ENCODE results near the gene BRD8. TPM values are rescaled to one million over a fixed set of nuclear protein-coding genes. Genes with fewer than 3 reads are reported as not detected.

Gene BRD8
- total and polyA plus RNA-seq, 9 of the 15 experiments (the other 6 are each of a cell fraction or from before 2014, with no cell fraction given), result 54.6 to 163 (median 87.0) TPM

DNA sequence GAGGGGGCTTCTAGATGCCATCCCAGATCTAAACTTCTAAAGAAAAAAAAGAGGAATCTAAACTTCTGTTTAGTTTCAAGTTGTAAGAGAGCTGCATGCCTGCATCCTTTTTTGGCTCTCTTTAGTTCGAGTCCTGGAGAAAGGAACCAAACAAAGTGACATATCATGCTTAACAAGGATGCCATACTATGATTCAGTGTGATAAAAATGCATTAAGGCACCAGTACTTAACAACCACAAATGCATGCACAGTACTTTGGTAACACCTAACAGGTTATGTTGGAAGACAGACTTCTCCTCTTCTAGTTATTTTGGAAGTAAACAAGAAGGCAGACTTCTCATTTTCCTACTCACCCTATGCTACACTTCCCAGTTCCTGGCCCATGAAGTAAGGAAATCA lies 66.5 kb downstream of the BRD8 start (continued):
- no peak for TF ChIP-seq BRD9 (IDR thresholded peaks at IDR 0.05; ENCODE audit: low read depth, partially characterized antibody)
- no peak for TF ChIP-seq FOS (IDR thresholded peaks at IDR 0.05; ENCODE audit: extremely low read depth, insufficient read length)
- no peak for TF ChIP-seq OTX1 (CRISPR knock-in tag; IDR thresholded peaks at IDR 0.05)
- TF ChIP-seq IFI16 (CRISPR knock-in tag; IDR thresholded peaks at IDR 0.05), result no peak

DNA sequence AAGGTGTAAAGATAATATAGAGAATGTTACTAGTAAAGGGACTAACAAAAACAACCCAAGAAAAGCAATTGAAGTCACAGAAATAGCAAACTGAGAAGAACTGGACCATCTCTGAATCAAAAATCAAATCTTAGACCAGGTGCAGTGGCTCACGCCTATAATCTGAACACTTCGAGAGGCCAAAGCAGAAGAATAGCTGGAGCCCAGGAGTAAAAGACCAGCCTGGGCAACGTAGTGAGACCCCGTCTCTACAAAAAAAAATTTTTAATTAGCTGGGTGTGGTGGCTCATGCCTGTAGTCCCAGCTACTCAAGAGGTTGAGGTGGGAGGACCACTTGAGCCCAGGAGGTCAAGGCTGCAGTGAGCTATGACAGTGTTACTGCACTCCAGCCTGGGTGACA lies 67.2 kb downstream of the BRD8 start:
- H4K20me1 ChIP-seq (replicated peaks; ENCODE audit: control insufficient read depth, insufficient read depth, low read length), result no peaks in the 10 kb centered on the region; the same call in 1 of the 2 replicates
- H3K4me1 ChIP-seq (replicated peaks in 1 of 2; ENCODE audit: control insufficient read depth in 2 of 2, insufficient read depth in 2 of 2, low read length in 2 of 2), result no peaks in the 10 kb centered on the region; a peak in 1 of 5 replicates
- ATAC-seq (no peak), DNase-seq (ENCODE audit: extremely low read depth in 1 of 4, low spot score in 3 of 4) (no peak), FAIRE-seq (no peak)
- H3K79me2 ChIP-seq (ENCODE audit: control insufficient read depth, insufficient read depth, low read length), result no peaks in the 10 kb centered on the region
- peaks cover 13 to 15% of the 10 kb centered on the region in 2 experiments; a peak in 4 of 5 replicates for H3K27me3 ChIP-seq (ENCODE audit: control insufficient read depth in 2 of 2, insufficient read depth in 2 of 2, low read length in 2 of 2)
- no peaks in the 10 kb centered on the region for H3K36me3 ChIP-seq (ENCODE audit: control insufficient read depth, insufficient read depth, low read length)
- ChIA-PET POLR2A (interaction anchor here (0.6 to 1.2 kb wide), 2 partner anchors 84 to 457 kb away, joined by 3 read pairs; no protein-coding TSS in a partner anchor), CTCF (ENCODE audit: low intra/inter-chr PET ratio) (no interaction called here)
- no TSS peak for BruUV-seq (replicated peaks)
- intact Hi-C loops (cut with micrococcal nuclease), result no loop called here
- no peaks in the 10 kb centered on the region for H3K9me1 ChIP-seq (ENCODE audit: control insufficient read depth, insufficient read depth, low read length)
- no peak overlapping the region for H3K27ac ChIP-seq (ENCODE audit: extremely low read depth, low read depth, low read length)
- no peak overlapping the region for H3K9ac ChIP-seq (ENCODE audit: insufficient read depth in 1 of 2, low read depth in 2 of 2, low read length in 2 of 2)
- in situ Hi-C loops (cut with MboI), result no loop called here
- H3K9me3 ChIP-seq (replicated peaks; ENCODE audit: control insufficient read depth, insufficient read depth, low read depth, low read length), result no peaks in the 10 kb centered on the region
- TF ChIP-seq, protein P1, sequence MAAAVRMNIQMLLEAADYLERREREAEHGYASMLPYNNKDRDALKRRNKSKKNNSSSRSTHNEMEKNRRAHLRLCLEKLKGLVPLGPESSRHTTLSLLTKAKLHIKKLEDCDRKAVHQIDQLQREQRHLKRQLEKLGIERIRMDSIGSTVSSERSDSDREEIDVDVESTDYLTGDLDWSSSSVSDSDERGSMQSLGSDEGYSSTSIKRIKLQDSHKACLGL (CRISPR knock-in tag; IDR thresholded peaks at IDR 0.05; ENCODE audit: borderline replicate concordance, poor library complexity, severe bottlenecking), result no peak
- TF ChIP-seq RNF2 (IDR thresholded peaks at IDR 0.05), result no peak
- 0% methylated on average over 4 of the region's 4 CpGs for WGBS (ENCODE audit: insufficient coverage, low coverage, missing lambda C conversion rate)
- no peak overlapping the region for H3K4me2 ChIP-seq (ENCODE audit: insufficient read depth, low read length)
- no peak overlapping the region for H3K4me3 ChIP-seq
- H2AFZ ChIP-seq (ENCODE audit: low read depth, low read length), result no peak overlapping the region

Measured in K562 (cell line).